Lower lobe of right lung (tissue), 2 donors: ENCODE measurements around the gene RIOX2. TPM values are rescaled to one million over a fixed set of nuclear protein-coding genes. Genes with fewer than 3 reads are reported as not detected.

Source experiments
- ATAC-seq, 2 donors: fragments of 200-7000 bp; cut with Tn5 transposase; one replicate each; pipeline ENCODE4 v1.9.1; 2020 to 2022; ENCODE audit warnings: mild to moderate bottlenecking in 2 of 2, moderate library complexity in 2 of 2
- DNase-seq: peaks from one replicate; pipeline ENCODE4 v3.0.0-alpha.2; 2020
- H3K27ac ChIP-seq: fragments of 200-600 bp; one replicate; pipeline ENCODE4 v1.8.0; 2022
- H3K27me3 ChIP-seq: fragments of 200-600 bp; one replicate; pipeline ENCODE4 v1.8.0; 2022; ENCODE audit warnings: low read depth
- H3K36me3 ChIP-seq: fragments of 200-600 bp; one replicate; pipeline ENCODE4 v1.8.0; 2022; ENCODE audit warnings: mild to moderate bottlenecking
- H3K4me1 ChIP-seq: fragments of 200-600 bp; one replicate; pipeline ENCODE4 v1.8.0; 2022
- H3K4me3 ChIP-seq: fragments of 200-600 bp; one replicate; pipeline ENCODE4 v1.8.0; 2022; ENCODE audit warnings: mild to moderate bottlenecking
- H3K9me3 ChIP-seq: fragments of 200-600 bp; one replicate; pipeline ENCODE4 v1.8.0; 2022
- intact Hi-C: fragments of 100-400 bp; cut with DNase I; formaldehyde crosslinking; loops from one replicate; pipeline ENCODE4 v1.11.0; 2022
- total RNA-seq: library from RNA; stranded (reverse); fragmentation: NEBNext Ultra II Directional; extraction: Animal tissue kit (Norgen Biotek cat#: 25700); gene quantifications from one replicate; pipeline ENCODE4 v1.2.1, GENCODE V29; 2021
- TF ChIP-seq, protein P1 (sequence below): fragments of 200-600 bp; IDR thresholded peaks from one replicate; pipeline ENCODE4 v1.8.0; 2022; ENCODE audit warnings: antibody characterized with exemption, mild to moderate bottlenecking
- donor health status: DM: no; HTN: yes; CAD: no; lungs with severe emphysema.

RIOX2 gene
- total RNA-seq, 1 donor from 2014 or later = 20.5 TPM

DNA sequence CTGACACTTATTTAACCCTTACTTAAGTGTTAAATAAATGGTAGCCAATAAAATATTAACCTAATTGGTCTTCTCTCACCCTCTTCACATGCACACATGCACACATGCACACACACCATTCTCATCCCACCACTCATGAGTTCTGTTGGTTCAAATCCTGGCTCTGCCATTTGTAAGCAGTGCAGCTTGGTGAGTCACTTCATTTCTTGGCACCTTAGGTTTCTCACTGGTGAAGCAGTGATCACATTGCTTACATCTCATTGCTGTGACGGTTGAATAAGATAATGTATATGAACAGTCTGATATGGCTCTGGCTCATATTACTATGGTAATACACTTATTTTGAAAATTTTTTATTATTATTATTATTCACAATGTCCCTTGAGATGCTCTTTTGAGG is 33.8 kb downstream of the RIOX2 start:
- H3K4me1 ChIP-seq = no peaks in the 10 kb centered on the region
- H3K9me3 ChIP-seq = no peaks in the 10 kb centered on the region
- no peaks in the 10 kb centered on the region for H3K27me3 ChIP-seq
- ATAC-seq (no peak), DNase-seq (no peak)
- peaks cover 79% of the 10 kb centered on the region for H3K36me3 ChIP-seq
- TF ChIP-seq, protein P1, sequence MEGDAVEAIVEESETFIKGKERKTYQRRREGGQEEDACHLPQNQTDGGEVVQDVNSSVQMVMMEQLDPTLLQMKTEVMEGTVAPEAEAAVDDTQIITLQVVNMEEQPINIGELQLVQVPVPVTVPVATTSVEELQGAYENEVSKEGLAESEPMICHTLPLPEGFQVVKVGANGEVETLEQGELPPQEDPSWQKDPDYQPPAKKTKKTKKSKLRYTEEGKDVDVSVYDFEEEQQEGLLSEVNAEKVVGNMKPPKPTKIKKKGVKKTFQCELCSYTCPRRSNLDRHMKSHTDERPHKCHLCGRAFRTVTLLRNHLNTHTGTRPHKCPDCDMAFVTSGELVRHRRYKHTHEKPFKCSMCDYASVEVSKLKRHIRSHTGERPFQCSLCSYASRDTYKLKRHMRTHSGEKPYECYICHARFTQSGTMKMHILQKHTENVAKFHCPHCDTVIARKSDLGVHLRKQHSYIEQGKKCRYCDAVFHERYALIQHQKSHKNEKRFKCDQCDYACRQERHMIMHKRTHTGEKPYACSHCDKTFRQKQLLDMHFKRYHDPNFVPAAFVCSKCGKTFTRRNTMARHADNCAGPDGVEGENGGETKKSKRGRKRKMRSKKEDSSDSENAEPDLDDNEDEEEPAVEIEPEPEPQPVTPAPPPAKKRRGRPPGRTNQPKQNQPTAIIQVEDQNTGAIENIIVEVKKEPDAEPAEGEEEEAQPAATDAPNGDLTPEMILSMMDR = no peak
- intact Hi-C loops = no loop called here
- no peak overlapping the region for H3K27ac ChIP-seq
- H3K4me3 ChIP-seq = no peak overlapping the region

- ATAC-seq (no peak), DNase-seq (no peak)
- H3K9me3 ChIP-seq = no peaks in the 10 kb centered on the region
- no peak overlapping the region for H3K4me3 ChIP-seq
- intact Hi-C loops = no loop called here
- TF ChIP-seq, protein P1 = no peak
- peaks cover 77% of the 10 kb centered on the region for H3K36me3 ChIP-seq
- H3K27me3 ChIP-seq = no peaks in the 10 kb centered on the region
- no peaks in the 10 kb centered on the region for H3K4me1 ChIP-seq
- no peak overlapping the region for H3K27ac ChIP-seq
These were observed 35.0 kb downstream of the RIOX2 start for GRCh38 chr3:97937205-97937604.

DNA sequence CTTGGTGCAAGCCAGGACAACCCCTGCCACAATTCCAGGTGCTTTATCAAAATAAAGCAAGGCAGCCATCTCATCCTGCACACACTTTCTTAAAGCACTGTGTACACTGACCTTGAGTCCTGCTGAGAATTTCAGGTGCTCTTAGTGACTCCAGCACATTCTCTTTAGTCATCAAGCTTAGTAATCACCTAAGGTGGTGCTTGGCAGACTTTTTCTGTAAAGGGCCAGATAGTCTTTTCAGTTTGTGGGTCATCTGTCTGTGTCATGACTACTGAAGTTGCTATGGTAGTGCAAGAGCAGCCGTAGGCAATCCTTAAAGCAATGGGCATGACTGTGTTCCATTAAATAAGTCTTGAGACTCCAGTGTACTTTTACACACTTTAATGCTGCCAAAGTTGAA is 36.4 kb downstream of the RIOX2 start:
- Histone ChIP-seq H3K4me3 (no peak overlapping the region), H3K36me3 (peaks cover 67% of the 10 kb centered on the region), H3K9me3 (no peaks in the 10 kb centered on the region), H3K27me3 (no peaks in the 10 kb centered on the region), H3K4me1 (no peaks in the 10 kb centered on the region), H3K27ac (no peak overlapping the region)
- DNase-seq = no peak
- TF ChIP-seq, protein P1 = no peak
- intact Hi-C loops = no loop called here
- ATAC-seq = no peak

GRCh38 chr3:97934980-97935695 is 37.1 kb downstream of the RIOX2 start:
- no peaks in the 10 kb centered on the region for H3K27me3 ChIP-seq
- ATAC-seq (no peak), DNase-seq (no peak)
- TF ChIP-seq, protein P1 = no peak
- no peaks in the 10 kb centered on the region for H3K9me3 ChIP-seq
- no peaks in the 10 kb centered on the region for H3K4me1 ChIP-seq
- H3K27ac ChIP-seq = no peak overlapping the region
- intact Hi-C loops = no loop called here
- peaks cover 72% of the 10 kb centered on the region for H3K36me3 ChIP-seq
- H3K4me3 ChIP-seq = no peak overlapping the region

GRCh38 chr3:97932387-97932801 is 39.8 kb downstream of the RIOX2 start:
- TF ChIP-seq, protein P1 = no peak
- Histone ChIP-seq H3K4me3 (no peak overlapping the region), H3K36me3 (peaks cover 63% of the 10 kb centered on the region), H3K27me3 (no peaks in the 10 kb centered on the region), H3K4me1 (no peaks in the 10 kb centered on the region), H3K9me3 (no peaks in the 10 kb centered on the region), H3K27ac (no peak overlapping the region)
- peak in 1 of 2 donors; percentile 17 for ATAC-seq
- no peak for DNase-seq
- intact Hi-C loops = no loop called here
